ENCODE results near the gene SFXN4.

The SFXN4 gene, protein sequence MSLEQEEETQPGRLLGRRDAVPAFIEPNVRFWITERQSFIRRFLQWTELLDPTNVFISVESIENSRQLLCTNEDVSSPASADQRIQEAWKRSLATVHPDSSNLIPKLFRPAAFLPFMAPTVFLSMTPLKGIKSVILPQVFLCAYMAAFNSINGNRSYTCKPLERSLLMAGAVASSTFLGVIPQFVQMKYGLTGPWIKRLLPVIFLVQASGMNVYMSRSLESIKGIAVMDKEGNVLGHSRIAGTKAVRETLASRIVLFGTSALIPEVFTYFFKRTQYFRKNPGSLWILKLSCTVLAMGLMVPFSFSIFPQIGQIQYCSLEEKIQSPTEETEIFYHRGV

DNA sequence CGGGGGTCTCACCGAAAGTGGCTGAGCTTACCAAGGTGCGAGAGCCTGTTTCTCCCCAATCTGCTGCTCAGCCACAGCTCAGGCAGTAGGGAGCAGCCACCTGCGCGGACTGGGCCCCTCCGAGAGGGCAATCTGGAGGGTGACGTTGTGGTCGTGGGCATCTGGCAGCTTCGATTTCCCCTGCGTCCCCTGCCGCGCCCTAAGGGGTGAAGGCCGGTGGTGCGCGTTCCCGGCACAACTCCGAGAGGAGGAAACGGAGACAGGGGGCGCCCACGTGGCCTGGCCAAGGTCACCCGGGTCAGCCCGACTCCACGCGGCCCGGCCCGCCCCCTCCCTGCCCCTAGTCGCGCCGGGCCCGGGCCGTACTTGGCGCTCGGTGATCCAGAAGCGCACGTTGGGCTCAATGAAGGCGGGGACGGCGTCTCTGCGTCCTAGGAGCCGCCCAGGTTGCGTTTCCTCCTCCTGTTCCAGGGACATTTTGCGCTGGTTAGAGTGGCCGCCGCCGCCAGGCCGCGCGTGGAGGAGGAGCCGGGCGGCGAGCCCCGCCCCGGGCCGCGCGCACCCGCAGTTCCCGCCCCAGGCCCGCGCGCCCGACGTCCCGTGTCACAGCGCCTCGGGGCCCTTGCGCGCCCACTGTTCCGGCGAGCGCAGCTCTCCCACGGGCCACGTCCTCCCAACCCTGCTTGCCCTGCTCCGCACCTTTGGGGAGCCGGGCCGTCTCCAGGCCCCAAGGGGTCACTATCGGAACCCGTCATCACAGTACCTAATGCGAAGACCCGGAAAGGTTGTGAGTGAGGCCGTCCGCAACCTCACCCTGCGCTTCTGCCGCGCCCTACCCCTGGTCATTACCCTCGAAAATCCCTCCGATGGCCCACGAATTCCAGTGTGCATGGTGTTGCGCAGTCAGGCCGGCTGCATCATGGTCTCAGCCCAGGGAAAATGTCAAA, at the start of gene SFXN4:
Gene SFXN4 (minus strand): TSS at position 544 of the 947 bp plus-strand sequence. CDS start 67 bp downstream, at position 477.
- peak; percentile 90 for DNase-seq (ENCODE audit: low spot score)

GRCh38 chr10:119211625-119212441, 46.3 kb upstream of the SFXN4 start:
- DNase-seq (ENCODE audit: low spot score): no peak

DNA sequence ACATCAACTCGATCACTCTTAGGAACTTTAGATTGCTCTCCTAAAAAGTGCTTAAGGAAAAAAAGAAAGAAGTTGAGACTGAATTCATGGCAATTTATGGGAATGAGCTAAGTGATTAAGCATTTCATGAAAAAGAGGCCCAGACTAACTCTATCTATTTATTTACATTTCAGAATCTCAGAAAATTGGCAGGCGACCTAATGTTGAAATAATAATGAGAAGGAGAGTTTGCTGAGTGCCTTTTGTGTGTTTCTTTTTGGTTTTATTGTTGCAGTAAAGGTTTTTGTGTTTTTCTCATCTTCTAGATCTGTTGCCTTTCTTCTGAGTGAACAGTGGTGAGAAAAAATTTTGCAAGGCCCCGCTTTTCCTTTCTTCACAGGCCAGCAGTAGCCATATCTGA, 45.7 kb upstream of the SFXN4 start:
- no peak for DNase-seq (ENCODE audit: low spot score)

DNA sequence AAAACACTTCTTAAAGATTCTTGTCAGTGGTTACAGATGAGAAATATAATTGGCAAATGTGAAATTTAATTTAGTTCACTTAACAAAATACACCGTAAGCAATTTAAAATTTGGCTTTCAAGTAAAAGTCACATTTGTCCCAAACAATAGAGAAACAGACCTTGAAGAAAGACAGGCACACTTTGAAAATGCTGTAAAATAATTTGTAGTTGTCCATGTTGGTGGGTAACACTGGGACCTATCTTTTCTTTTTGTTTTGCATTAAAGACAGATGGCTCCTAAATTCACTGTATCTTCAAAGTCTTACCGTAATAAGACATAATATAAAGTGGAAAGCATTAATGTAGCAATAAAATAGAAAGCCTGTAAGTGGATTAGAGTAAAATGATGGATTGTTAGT, 45.1 kb upstream of the SFXN4 start:
- no peak for DNase-seq (ENCODE audit: low spot score)

GRCh38 chr10:119209736-119210355, 44.3 kb upstream of the SFXN4 start:
- no peak for DNase-seq (ENCODE audit: low spot score)

DNA sequence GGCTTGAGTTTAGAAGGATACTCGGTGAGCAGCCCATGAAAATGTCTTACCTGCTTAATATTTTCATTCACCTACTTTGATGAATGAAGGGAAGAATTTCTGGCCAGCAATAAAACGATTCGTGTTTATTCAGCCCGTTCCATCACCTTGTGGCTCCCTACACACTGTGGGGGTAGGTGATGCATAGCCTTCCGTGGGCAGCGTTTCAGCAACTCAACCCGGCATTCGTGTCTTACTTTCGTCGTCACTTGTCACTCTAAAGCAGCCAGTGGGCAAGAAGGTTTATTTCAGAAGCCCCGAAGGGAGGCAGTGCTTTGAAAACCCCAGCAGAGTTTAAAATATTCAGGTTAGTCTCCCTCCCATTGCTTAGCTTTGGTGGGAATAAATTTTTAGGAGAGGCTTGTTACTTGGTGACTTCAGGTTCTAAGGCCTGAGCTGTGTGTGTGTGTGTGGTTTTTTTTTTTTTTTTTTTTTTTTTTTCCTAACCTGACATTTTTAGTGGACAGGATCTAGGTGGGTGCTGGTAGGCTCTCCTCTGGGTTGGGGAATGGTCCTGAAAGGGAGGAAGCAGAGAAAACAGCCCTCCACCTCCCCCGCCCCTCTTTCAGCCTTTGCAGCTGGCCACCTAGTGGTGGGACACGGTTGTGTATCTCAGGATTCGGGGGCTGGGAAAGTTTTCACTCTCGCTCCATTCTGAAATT, 43.7 kb upstream of the SFXN4 start:
- peak; percentile 73 for DNase-seq (ENCODE audit: low spot score)

GRCh38 chr10:119208553-119208940, 43.0 kb upstream of the SFXN4 start:
- no peak for DNase-seq (ENCODE audit: low spot score)

DNA sequence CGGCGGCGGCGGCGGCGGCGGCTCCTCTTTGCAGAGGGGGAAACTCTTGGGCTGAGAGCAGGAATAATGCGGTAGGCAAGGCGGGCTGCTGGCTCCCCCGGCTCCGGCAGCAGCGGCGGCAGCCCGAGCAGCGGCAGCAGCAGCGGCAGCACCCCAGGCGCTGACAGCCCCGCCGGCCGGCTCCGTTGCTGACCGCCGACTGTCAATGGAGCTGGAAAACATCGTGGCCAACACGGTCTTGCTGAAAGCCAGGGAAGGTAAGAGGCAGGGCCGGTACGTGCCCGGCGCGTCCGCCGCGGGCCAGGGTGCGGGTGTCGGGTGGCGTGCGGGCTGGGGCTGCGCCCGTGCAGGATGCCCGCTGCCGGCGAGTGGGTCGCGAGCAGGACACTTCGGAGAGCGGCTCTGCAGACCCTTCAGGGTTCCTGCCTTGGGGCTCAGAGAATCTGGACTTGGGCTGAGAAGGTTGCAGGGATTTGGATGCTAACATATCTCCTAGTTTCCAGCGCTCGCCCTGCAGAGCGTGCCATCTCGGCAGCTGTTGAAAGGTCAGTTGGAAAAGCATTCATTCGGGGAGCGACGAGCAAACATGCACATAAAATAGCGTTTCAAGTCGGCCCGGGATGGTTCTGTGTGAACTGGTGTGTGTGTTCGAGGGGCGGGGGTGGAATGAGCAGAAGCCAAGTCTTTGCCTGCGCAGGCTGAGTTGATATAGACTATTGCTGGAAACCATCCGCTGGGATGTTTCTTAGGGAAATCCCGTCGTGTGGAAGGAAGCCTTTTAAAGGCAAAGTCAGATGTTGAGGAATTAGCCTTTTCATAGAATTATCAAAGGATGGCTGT, 42.4 kb upstream of the SFXN4 start:
- no peak for DNase-seq (ENCODE audit: low spot score)

DNA sequence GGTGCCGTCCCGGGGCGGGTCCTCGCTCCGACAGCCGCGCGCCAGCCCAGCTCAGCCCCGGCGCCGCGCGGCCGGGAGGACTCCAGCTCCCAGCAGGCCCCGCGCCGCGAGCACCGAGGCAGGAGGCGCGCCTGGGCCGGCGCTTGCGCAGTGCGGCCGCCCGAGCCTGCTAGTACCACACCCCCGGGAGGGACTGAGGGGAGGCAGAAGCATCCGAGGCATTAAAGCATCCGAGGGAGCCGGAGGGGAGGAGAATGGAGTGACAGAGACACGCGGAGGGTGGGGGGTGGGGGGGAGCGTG, 41.8 kb upstream of the SFXN4 start, which contains the start of gene GRK5:
Gene GRK5 (plus strand): TSS at position 206 of the 301 bp plus-strand sequence. CDS start 347 bp downstream, outside the sequence.
- DNase-seq (ENCODE audit: low spot score): peak; percentile 96

- peak; percentile 88 for DNase-seq (ENCODE audit: low spot score)
These were observed 41.3 kb upstream of the SFXN4 start for GRCh38 chr10:119206603-119207365.

DNA sequence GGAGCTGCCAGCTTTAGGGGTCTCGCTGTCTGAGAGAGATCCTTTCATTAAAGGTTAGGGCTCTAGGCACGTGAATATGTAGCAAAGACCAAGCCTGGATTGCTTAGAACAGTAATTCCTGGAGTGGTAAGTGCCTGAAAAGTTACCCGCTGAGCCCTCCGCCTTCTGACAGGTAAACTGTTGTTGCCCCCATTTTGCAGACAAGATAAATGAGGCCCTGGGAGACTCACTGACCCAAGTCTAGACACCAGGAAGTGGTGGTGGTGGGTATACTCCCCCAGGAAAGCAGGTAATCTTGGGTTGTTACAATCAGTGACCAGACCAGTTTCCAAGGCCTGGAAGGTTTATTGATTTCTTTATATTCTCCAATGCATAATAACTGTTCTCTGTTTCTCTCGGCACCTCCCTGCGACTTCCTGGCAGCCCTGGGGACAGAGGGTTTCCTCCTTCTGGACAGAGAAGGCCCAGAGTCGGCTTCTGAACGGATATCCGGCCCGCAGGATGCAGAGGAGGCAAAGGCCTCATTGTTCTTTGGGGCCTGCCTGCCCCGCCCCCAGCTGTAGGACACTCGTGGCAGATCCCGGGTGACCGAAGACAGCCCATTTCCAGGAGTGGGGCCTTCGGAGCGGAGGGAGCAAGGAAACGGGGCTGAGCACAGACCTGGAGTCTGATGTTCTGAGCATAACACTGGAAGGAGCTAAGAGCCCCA, 40.5 kb upstream of the SFXN4 start:
- DNase-seq (ENCODE audit: low spot score): peak; percentile 72

GRCh38 chr10:119203006-119203405, 37.5 kb upstream of the SFXN4 start:
- no peak for DNase-seq (ENCODE audit: low spot score)

GRCh38 chr10:119201233-119201632, 35.7 kb upstream of the SFXN4 start:
- no peak for DNase-seq (ENCODE audit: low spot score)

DNA sequence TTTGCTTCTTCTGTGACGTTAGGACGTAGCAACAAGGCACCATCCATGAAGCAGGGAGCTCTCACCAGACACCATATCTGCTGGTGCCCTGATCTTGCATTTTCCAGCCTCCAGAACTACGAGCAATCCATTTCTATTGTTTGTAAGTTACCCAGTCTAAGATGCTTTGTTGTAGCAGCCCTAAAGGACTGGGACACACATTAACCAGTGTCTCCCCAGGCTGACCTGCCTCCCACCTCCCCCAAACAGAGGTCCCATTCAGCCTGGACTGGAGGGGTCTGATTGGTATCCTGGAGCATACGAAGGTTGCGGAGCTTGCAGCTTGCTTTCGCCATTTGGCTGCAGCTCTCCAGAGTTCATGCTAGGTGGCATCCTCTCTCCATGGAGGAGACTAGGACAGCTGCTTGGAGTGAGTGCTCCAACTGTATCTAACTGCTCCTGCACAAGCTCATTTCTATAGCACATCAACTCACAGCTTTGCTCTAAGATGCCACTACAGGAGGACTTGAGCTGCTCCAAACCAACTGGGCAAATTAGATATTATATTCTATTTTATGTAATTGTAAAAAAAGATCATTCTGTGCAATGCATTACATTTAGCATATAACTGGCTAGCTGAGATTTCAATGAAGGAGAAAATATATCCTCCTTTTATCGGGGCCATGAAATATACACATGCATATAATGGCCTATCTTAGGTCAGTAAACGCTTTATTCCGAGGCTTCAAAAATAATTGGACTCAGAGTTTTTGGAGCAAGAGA, 33.9 kb upstream of the SFXN4 start:
- no peak for DNase-seq (ENCODE audit: low spot score)

DNA sequence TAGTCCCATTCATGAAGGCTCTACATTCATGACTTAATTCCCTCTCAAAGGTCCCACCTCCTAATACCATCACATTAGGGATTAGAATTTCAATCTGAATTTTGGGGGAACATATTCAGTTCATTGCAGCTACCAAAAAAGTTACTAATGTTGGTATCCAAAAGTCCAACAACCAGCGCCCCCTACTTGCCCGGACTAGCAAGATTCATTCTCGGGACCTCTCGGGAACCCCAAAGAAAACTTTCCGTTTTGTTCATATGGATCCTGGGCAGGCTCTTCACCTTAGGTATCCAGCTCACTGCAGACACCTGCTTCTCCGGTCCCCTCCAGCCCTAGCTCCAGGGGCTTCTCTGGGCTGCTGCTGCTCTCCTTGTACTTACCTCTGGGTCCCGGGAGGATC, 32.9 kb upstream of the SFXN4 start:
- DNase-seq (ENCODE audit: low spot score): no peak

- DNase-seq (ENCODE audit: low spot score): no peak
These were observed 32.4 kb upstream of the SFXN4 start for GRCh38 chr10:119197921-119198320.

DNA sequence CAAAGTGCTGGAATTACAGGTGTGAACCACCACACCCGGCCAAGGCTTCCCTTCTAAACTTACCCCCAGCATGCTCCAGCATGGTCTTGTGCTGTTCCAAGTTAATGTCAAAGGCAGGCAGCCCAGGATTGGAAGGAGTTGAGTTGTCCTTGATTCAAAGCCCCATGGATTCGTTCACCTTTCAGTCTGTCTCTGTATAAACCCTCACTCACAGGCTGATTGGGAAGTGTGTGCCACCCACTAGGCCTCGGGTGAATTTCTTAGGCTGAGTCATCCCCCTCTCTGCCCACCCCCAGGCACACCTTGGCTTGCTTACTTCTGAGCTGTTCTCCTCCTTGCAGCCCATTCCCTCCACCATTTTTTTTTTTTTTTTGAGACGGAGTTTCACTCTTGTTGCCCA, 26.4 kb upstream of the SFXN4 start:
- DNase-seq (ENCODE audit: low spot score): no peak

Measured in left forelimb (tissue), 1 donor.